NT2/D1 (cell line): Measurements from ENCODE around the gene HECW1.

Source experiments
- SUZ12 ChIP-seq: IDR thresholded peaks from 2 replicates; pipeline ENCODE4 v1.6.1; 2011; ENCODE audit not compliant: insufficient read length, insufficient read depth; ENCODE audit errors: extremely low read depth
- YY1 ChIP-seq: IDR thresholded peaks from 2 replicates; pipeline ENCODE4 v1.6.1; 2011; ENCODE audit not compliant: insufficient read length, insufficient read depth
- ZNF274 ChIP-seq: IDR thresholded peaks from 2 replicates; pipeline ENCODE4 v1.6.1; 2011; ENCODE audit warnings: mild to moderate bottlenecking, low read depth, low read length

- TF ChIP-seq YY1: no peak
- no peak for TF ChIP-seq ZNF274
- TF ChIP-seq SUZ12: no peak
Measured at GRCh38 chr7:43300121-43300520, 187.7 kb downstream of the HECW1 start.
